ENCODE measurements around the gene PLA2G4B.
A peak's percentile ranks its signal among the peaks of the same experiment; 100 is the strongest.

Gene PLA2G4B

DNA sequence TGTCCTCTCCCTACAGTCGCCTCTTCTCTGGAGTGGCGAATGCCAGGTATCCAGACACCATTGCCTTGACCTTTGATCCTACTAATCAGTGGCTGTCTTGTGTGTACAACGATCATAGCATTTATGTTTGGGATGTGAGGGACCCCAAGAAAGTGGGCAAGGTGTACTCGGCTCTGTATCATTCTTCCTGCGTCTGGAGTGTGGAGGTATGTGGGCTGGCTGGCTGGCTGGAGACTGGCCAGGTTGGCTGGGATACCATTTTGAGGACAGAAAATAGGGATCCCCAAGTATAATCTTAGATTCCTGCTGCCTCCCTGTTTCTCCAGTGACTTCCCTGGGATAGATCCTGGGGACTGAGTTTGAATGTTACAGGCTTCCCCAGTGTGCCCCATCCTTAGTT lies 24.1 kb upstream of the PLA2G4B start:
- H3K4me3 ChIP-seq (ENCODE audit: low read length): no peak overlapping the region
- no peak for DNase-seq (ENCODE audit: low read depth)
- no peak for TF ChIP-seq CTCF (IDR thresholded peaks at IDR 0.05; ENCODE audit: insufficient read depth, low read depth, low read length, missing control alignments)

DNA sequence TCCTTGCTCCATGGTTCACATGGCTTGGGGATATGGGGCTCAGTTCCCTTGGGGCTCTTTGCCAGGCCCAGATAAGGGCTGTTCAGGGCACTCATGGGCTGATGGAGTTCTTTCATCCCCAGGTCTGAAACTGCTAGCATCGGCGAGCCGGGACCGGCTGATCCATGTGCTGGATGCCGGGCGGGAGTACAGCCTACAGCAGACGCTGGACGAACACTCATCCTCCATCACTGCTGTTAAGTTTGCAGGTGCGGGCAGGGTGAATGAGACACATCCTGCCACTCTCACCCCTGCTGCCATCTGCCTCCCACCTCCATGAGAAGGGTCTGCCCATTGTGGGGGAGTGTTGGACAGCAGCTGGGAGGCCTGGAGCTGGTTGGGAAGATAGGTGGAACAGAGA lies 21.9 kb upstream of the PLA2G4B start:
- DNase-seq (ENCODE audit: low read depth): no peak
- H3K4me3 ChIP-seq (ENCODE audit: low read length): no peak overlapping the region
- TF ChIP-seq CTCF (IDR thresholded peaks at IDR 0.05; ENCODE audit: insufficient read depth, low read depth, low read length, missing control alignments): no peak

- DNase-seq (ENCODE audit: low read depth): no peak
- TF ChIP-seq CTCF (IDR thresholded peaks at IDR 0.05; ENCODE audit: insufficient read depth, low read depth, low read length, missing control alignments): no peak
- H3K4me3 ChIP-seq (ENCODE audit: low read length): no peak overlapping the region
Measured at GRCh38 chr15:41817327-41817726, 21.3 kb upstream of the PLA2G4B start.

- no peak for TF ChIP-seq CTCF (IDR thresholded peaks at IDR 0.05; ENCODE audit: insufficient read depth, low read depth, low read length, missing control alignments)
- no peak overlapping the region for H3K4me3 ChIP-seq (ENCODE audit: low read length)
- DNase-seq (ENCODE audit: low read depth): no peak
Measured at GRCh38 chr15:41817781-41818180, 20.9 kb upstream of the PLA2G4B start.

- peak; percentile 64 for DNase-seq (ENCODE audit: low read depth)
- no peak overlapping the region for H3K4me3 ChIP-seq (ENCODE audit: low read length)
- TF ChIP-seq CTCF (IDR thresholded peaks at IDR 0.05; ENCODE audit: insufficient read depth, low read depth, low read length, missing control alignments): no peak
Measured at GRCh38 chr15:41819455-41820050, 19.1 kb upstream of the PLA2G4B start.

DNA sequence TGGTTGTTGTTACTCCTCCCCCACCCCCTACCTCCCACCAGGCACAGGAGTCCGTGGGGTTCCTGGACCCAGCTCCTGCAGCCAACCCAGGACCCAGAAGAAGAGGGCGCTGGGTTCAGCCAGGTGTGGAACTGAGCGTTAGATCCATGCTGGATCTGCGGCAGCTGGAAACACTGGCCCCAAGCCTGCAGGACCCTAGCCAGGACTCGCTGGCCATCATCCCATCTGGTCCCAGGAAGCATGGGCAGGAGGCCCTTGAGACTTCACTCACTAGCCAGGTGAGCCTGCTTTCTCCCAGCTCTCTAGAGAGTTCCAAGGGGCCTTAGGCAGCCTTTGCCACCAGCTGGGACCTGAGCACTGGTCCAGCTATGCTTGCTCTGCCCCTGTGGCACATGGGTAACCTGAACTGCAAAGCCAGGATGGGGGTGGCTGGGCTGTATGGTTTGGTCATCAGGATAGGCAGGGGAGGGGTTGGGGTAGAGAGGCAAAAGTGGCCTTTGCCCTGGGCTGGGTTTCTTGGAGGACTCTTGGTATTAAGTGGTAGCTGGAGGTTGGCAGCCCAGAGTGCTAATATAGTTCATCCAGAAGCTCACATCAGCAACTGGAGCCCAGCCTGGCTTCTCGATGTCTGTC lies 17.7 kb upstream of the PLA2G4B start:
- TF ChIP-seq CTCF (IDR thresholded peaks at IDR 0.05; ENCODE audit: insufficient read depth, low read depth, low read length, missing control alignments): no peak
- no peak for DNase-seq (ENCODE audit: low read depth)
- H3K4me3 ChIP-seq (ENCODE audit: low read length): no peak overlapping the region

DNA sequence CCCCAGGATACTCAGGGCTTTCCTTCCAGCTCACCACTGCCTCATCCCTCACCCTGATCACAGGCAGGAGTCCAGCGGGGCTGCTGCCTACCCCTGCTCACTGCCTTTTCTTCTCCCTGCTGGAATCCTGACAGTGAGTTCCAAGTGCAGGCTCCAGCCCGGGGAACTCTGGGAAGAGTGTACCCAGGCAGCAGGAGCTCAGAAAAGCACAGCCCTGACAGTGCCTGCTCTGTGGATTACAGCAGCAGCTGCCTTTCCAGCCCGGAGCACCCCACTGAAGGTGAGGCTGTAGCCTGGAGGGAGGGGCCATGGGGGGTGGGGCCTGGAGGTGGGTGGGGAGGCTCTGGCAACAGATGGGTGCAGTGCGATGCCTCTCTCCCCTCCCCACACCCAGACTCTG lies 16.8 kb upstream of the PLA2G4B start:
- H3K4me3 ChIP-seq (ENCODE audit: low read length): no peak overlapping the region
- TF ChIP-seq CTCF (IDR thresholded peaks at IDR 0.05; ENCODE audit: insufficient read depth, low read depth, low read length, missing control alignments): no peak
- no peak for DNase-seq (ENCODE audit: low read depth)

All from epithelial cell of esophagus (primary cell).